NCI-H446 (cell line): ENCODE results near the gene FAM24A.
A peak's percentile ranks its signal among the peaks of the same experiment; 100 is the strongest.

ENCODE experiments used
- DNase-seq, 2 experiments: peaks; one replicate each; lab custom pipeline; 2025; lab: John Stamatoyannopoulos, UW

FAM24A gene

DNA sequence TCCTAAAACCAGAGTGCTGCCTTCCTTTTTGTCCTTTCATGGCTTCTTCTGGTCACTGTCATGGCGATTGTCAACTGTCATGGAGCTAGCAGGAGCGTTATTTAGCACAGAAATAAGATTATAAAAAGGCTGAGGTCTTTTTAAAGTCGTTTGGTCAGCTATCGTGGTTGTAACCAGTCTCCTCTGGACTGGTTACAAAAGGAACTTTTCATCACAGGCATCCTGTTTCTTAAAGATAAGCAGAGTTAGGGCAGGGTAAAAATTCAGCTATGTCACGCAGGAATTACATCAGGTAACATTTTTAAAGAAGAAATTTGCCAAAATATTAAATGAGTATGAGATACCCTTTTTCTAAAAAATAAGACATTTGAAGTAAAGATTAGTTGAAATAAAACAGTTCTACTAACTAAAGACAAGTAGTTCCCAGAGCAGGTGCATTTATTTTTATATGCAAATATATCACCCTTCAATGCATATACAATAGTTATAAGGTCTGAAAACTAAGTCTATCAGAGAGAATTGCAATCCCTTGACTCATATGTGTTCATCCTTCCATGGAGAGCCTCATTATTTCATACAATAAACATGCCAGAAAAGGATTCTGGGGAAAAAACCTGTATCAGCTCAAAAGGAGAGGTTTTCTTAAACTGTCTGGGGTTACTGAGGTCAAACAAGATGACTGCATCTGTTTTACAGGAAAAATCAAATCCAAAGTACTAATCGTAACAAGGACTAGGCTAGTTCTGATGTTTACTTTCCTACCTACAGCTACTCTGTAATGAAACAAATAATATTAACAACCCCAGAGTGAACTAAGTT lies 20.9 kb downstream of the FAM24A start:
- DNase-seq: no peak

DNA sequence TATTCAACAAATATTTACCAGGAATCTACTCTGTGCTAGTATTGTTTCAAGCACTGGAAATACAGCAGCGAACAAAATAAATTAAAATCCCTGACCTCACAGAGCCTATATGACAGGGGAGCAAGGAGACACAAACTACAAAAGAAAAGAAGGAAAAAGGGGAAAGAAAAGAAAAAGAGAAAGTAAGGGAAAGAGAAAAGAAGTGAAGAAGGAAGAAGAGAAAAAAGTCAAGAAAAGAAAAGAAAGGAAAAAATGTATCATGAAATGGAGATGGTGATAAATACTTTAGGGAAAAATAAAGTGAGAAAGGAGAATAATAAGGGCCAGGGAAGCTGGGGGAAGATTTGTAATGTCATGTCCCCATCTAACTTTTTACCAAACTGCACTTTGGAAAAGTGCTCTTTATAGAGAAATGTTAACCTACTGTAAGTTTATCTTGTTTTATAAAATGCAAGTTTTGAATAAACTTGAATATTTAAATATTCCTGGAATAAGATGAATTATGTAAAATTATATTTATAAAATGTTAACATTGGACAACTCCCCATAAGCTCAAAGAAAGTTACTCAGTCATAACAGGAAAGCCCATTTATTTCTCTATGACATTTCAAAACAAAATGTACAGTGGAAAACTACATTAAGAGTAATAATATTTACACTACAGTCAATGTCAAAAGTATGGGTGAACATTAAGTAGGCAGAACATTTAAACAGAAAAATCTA lies 28.9 kb downstream of the FAM24A start:
- DNase-seq: no peak

DNA sequence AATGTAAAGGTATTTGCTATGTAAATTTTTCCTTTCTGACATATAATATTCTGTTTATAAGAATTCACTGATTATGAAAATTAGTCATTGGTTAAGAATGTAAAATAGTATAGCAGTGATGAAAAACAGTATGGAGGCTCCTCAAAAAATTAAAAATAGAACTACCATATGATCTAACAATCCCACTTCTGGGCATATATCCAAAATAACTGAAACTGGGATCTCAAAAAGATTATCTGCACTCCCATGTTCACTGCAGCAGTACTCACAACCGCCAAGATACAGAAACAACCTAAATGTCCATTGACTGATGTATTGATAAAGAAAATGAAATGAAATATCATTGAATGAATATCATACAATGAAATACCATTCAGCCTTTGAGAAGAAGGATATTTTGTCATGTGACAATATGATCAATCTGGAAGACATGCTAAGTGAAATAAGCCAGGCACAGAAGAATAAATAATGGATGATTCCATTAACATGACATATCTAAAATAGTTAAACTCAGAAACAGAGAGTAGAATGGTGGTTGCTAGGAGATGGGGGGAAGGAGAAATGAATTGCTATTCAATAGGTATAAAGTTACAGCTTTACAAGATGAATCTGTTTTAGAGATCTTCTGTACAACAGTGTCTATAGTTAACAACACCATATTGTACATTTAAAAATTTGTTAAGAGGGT lies 29.6 kb downstream of the FAM24A start:
- DNase-seq: no peak

DNA sequence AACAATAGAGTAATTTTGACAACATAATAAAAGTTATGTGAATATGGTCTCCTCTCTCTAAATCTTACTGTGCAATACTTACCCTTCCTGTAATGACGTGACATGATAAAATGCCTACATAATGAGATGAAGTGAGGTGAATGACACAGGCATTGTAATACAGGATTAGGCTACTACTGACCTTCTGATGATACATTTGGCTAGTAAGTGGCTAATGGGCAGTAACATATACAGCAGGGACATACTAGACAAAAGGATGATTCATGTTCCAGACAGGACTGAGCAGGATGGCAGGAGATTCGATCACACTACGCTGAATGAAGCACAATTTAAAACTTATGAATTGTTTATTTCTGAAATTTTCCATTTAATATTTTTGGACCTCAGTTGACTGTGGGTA lies 38.9 kb downstream of the FAM24A start:
- DNase-seq: no peak

DNA sequence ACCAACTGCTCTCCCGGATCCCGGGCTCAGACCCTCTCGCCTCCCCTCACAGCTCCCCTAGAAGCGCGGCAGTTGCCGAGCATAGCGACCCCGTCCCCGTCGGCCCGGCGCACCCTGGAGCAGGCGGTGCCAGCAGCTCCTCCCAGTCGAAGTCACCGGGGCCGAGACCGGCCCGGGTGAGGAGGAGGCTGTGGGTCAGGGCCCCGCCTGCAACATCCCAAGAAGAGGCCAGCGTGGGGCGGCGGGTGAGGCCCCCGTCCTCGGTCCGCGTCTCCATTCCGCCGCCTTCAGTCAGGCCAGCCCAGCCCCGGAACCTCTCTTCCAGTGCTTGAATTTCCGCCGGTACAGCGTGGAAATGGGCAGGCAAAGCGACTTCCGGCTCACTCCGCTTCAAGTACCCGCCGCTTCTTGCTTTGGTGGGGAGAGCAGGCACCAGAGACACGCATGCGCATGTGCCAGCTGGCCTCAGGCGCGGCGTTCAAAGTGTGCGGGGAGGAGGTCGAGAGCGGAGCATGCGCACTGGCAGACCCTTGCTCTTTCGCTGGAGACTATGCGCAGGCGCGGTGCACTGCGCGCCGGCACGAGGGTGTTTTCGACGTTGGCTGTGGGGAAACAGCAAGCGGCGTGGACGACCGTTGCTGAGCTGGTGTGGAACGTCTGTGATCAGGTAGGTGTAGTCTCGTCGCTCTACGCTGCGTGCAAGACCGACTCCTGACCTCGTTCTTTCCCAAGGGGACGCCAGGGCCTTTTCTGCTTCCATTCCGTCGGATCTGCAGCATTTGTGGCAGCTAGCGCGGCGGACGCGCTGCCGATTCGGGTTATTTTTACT lies 43.7 kb downstream of the FAM24A start, which contains the start of gene C10orf88:
Gene C10orf88, minus strand, starts transcription at position 326 of the 829 bp plus-strand sequence. Its CDS starts 49 bp downstream, at position 277.
- peak; percentile 88 to 93 for DNase-seq

DNA sequence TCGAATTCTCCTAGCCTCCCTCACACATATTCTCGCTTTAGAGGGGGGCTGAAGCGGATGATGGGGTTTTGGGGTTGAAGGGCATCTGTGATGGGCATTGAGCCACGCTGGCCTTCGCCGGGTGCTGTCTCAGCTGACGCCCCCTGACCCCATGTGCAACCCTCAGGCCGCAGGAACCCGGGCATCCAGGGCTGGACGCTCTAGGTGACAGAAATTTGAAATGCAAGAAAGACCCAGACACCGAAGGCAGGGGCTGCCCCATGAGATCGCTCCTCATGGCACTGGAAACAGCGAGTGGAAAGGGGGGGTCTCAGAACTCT lies 44.3 kb downstream of the FAM24A start:
- no peak for DNase-seq

DNA sequence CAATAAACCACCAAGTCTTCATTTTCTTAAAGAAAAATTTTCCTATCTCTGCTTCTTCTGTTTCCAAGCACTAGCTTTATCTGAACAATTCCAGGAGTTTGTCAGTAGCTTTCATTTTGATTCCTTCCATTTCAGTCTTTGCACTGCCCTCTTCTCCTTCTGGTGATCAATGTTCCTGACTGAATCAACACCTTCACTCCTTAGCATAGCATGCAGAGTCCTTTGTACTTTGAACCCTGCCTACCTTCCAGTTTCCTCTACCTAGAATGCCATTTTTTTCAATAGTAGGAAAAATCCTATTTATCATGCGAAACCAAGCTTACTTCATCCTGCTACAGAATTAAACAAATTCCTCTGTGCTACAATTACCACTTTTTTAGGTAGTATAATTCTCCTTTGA lies 45.5 kb downstream of the FAM24A start:
- no peak for DNase-seq

DNA sequence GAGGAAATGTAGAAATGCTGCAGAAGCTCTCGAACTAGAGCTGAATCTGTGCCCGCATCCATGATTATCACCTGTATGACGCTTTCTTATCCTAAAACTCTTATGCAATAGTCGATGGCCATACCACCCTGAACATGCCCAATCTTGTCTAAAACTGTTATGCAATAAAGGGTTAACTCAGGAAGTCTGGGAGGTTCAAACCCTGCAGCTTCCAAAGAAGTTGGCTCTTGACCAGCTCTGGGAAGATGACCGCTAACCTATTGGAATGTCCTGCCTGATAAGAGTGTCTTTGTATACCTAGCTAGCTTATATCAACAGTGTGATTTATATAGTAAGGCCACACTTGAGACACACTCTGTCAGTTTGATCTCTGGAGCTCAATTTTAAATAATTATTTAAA lies 47.1 kb downstream of the FAM24A start:
- no peak for DNase-seq

DNA sequence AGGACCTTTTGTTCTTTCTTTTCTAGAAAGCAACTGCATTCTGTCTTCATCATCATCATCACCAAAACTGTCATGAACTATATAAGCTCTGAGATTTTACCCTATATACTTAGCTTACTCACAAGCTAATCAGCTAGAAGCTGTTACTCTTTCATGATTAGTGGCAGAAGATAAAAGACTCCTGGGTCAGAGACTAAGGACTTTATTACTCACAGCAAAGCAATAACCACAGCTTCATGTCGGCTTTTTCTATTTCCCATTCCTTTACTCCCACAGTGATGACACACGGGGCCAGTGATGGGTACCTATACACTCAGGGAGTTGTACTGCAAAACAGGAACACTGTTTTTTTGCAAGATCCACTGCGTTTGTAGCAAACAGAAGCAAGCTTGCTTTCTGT lies 52.0 kb downstream of the FAM24A start:
- no peak for DNase-seq
